K562 (cell line): ENCODE data around the gene DOCK4. TPM values are rescaled to one million over a fixed set of nuclear protein-coding genes. Genes with fewer than 3 reads are reported as not detected.

Source experiments
- ATAC-seq: fragments of 200-7000 bp; cut with Tn5 transposase; 3 replicates; pipeline ENCODE4 v1.9.1; 2020; ENCODE audit warnings: moderate library complexity
- BruUV-seq: library from RNA; stranded (reverse); fragments of 400-500 nt; replicated peaks from 2 replicates; lab custom pipeline; 2021; lab: Mats Ljungman, UMichigan
- CTCF ChIA-PET: fragments of 300-600 bp; formaldehyde crosslinking; extraction: SDS; loops from one replicate; lab custom pipeline; 2021; ENCODE audit warnings: low intra/inter-chr PET ratio; lab: Yijun Ruan, JAX
- POLR2A ChIA-PET: fragments of 300-600, 350-650 bp; sonication (Branson Sonifier 250); formaldehyde crosslinking; extraction: SDS; loops from one replicate; lab custom pipeline; 2021; ENCODE audit warnings: antibody characterized with exemption, inconsistent platforms; lab: Yijun Ruan, JAX
- DNase-seq, 4 experiments: peaks; one replicate each; pipeline versions ENCODE4 v3.0.0 to v3.0.0-alpha.2; 2011 to 2018; ENCODE audit warnings: low spot score in 3 of 4, mixed read lengths in 3 of 4; ENCODE audit errors: extremely low read depth in 1 of 4
- FAIRE-seq: peaks from 2 replicates; lab custom pipeline; 2011; peaks lifted over from hg19 to GRCh38; lab: Jason Lieb, UNC
- H2AFZ ChIP-seq: 2 replicates; pipeline ENCODE4 v1.6.0; 2011; ENCODE audit warnings: low read depth, low read length, control low read depth, inconsistent platforms
- H3K27ac ChIP-seq: fragments of 200-600 bp; 3 replicates; pipeline ENCODE4 v1.8.0; 2011; ENCODE audit warnings: low read depth, mild to moderate bottlenecking, control low read depth, inconsistent platforms, low read length, moderate library complexity, mixed read lengths; ENCODE audit errors: extremely low read depth
- H3K27me3 ChIP-seq, 2 experiments: fragments of 300-600 bp in 1 of 2; 2 replicates in 1 of 2; 3 replicates in 1 of 2; pipeline versions ENCODE4 v1.6.0 to v1.8.0; 2011; ENCODE audit warnings: inconsistent platforms in 2 of 2, low read length in 2 of 2, mild to moderate bottlenecking in 1 of 2, mixed read lengths in 1 of 2, moderate library complexity in 1 of 2; ENCODE audit not compliant: control insufficient read depth in 2 of 2, insufficient read depth in 2 of 2
- H3K36me3 ChIP-seq: fragments of 300-600 bp; 3 replicates; pipeline ENCODE4 v1.8.0; 2011; ENCODE audit warnings: mild to moderate bottlenecking, low read length, inconsistent platforms; ENCODE audit not compliant: control insufficient read depth, insufficient read depth
- H3K4me1 ChIP-seq, 2 experiments: fragments of 200-600 bp in 1 of 2; replicated peaks in 1 of 2; 2 replicates in 1 of 2; 3 replicates in 1 of 2; pipeline versions ENCODE4 v1.5.1 to v1.8.0; 2011; ENCODE audit warnings: inconsistent platforms in 2 of 2, low read length in 2 of 2, mild to moderate bottlenecking in 1 of 2, mixed read lengths in 1 of 2, moderate library complexity in 1 of 2; ENCODE audit not compliant: control insufficient read depth in 2 of 2, insufficient read depth in 2 of 2
- H3K4me2 ChIP-seq: 2 replicates; pipeline ENCODE4 v1.6.1; 2011; ENCODE audit warnings: low read length, control low read depth, inconsistent platforms, mixed read lengths; ENCODE audit not compliant: insufficient read depth
- H3K4me3 ChIP-seq: fragments of 200-600 bp; sonication (generic), shearing (Covaris generic); 2 replicates; pipeline ENCODE4 v1.5.1; 2016; ENCODE audit warnings: control low read depth, inconsistent platforms
- H3K79me2 ChIP-seq: fragments of 200-600 bp; 3 replicates; pipeline ENCODE4 v1.8.0; 2011; ENCODE audit warnings: low read length, inconsistent platforms; ENCODE audit not compliant: control insufficient read depth, insufficient read depth
- H3K9ac ChIP-seq, 2 experiments: 2 replicates each; pipeline versions ENCODE4 v1.6.0 to v1.6.1; 2011; ENCODE audit warnings: low read depth in 2 of 2, low read length in 2 of 2, control low read depth in 1 of 2, inconsistent platforms in 1 of 2, mild to moderate bottlenecking in 1 of 2, mixed read lengths in 1 of 2; ENCODE audit not compliant: insufficient read depth in 1 of 2
- H3K9me1 ChIP-seq: one replicate; pipeline ENCODE4 v1.6.0; 2011; ENCODE audit warnings: inconsistent platforms, mild to moderate bottlenecking, low read length, moderate library complexity; ENCODE audit not compliant: control insufficient read depth, insufficient read depth
- H3K9me3 ChIP-seq: replicated peaks from 2 replicates; pipeline ENCODE4 v1.5.1; 2011; ENCODE audit warnings: low read depth, low read length, inconsistent platforms; ENCODE audit not compliant: control insufficient read depth, insufficient read depth
- H4K20me1 ChIP-seq: replicated peaks from 2 replicates; pipeline ENCODE4 v1.6.1; 2011; ENCODE audit warnings: low read length, inconsistent platforms, mixed read lengths; ENCODE audit not compliant: control insufficient read depth, insufficient read depth
- BMI1 ChIP-seq: fragments of 150-350 bp; IDR thresholded peaks from 2 replicates; pipeline ENCODE4 v1.6.1; 2014; ENCODE audit warnings: low read length
- BRF1 ChIP-seq: IDR thresholded peaks from 3 replicates; pipeline ENCODE4 v1.6.1; 2011; ENCODE audit warnings: borderline replicate concordance, mild to moderate bottlenecking; ENCODE audit not compliant: insufficient read length; ENCODE audit errors: extremely low read depth
- CEBPZ ChIP-seq: fragments of 150-350 bp; IDR thresholded peaks from 2 replicates; pipeline ENCODE4 v1.6.1; 2014; ENCODE audit warnings: low read depth, mild to moderate bottlenecking, low read length, borderline replicate concordance
- NCOR1 ChIP-seq: fragments of 450-650 bp; IDR thresholded peaks from 2 replicates; pipeline ENCODE4 v1.6.1; 2016; ENCODE audit warnings: mild to moderate bottlenecking, moderate library complexity
- NELFE ChIP-seq: IDR thresholded peaks from 2 replicates; pipeline ENCODE4 v1.6.1; 2011; ENCODE audit warnings: mild to moderate bottlenecking; ENCODE audit not compliant: insufficient read depth, insufficient read length
- PCBP2 ChIP-seq: fragments of 200-400 bp; formaldehyde crosslinking; IDR thresholded peaks from 2 replicates; pipeline ENCODE4 v1.6.1; 2018; ENCODE audit warnings: low read length, low read depth, mild to moderate bottlenecking, moderate library complexity; ENCODE audit not compliant: poor library complexity, severe bottlenecking
- PRMT5 ChIP-seq: sonication (generic); formaldehyde crosslinking; IDR thresholded peaks from 2 replicates; pipeline ENCODE4 v1.5.0; 2020; ENCODE audit warnings: missing genetic modification reagents
- PTBP1 ChIP-seq: fragments of 200-400 bp; formaldehyde crosslinking; IDR thresholded peaks from 2 replicates; pipeline ENCODE4 v1.6.1; 2017; ENCODE audit warnings: low read depth, low read length
- SIN3B ChIP-seq: fragments of 450-650 bp; IDR thresholded peaks from 2 replicates; pipeline ENCODE4 v1.6.1; 2017; ENCODE audit warnings: low read depth, mild to moderate bottlenecking, moderate library complexity
- SNRNP70 ChIP-seq: fragments of 200-400 bp; formaldehyde crosslinking; optimal IDR thresholded peaks from 2 replicates; pipeline ENCODE3; 2017; ENCODE audit warnings: low read depth, low read length
- YBX1 ChIP-seq: fragments of 450-650 bp; IDR thresholded peaks from 2 replicates; pipeline ENCODE4 v1.7.1; 2016; ENCODE audit warnings: mild to moderate bottlenecking
- ZFPM2 ChIP-seq: fragments of 250-450 bp; sonication (Bioruptor Pico); IDR thresholded peaks from 2 replicates; pipeline ENCODE4 v1.5.1; 2022; ENCODE audit warnings: mild to moderate bottlenecking
- ZNF780A ChIP-seq: fragments of 250-450 bp; sonication (Bioruptor Pico); IDR thresholded peaks from 2 replicates; pipeline ENCODE4 v1.5.0; 2021; ENCODE audit warnings: mild to moderate bottlenecking
- WGBS: fragments of 100-300 bp; shearing (Covaris generic); methylation state at CpG from one replicate; pipeline ENCODE4 v1.1.6; 2016; ENCODE audit warnings: low coverage, mixed read lengths; ENCODE audit not compliant: insufficient coverage; ENCODE audit errors: missing lambda C conversion rate; 5-methylcytosine and 5-hydroxymethylcytosine counted together
- in situ Hi-C: fragments of 300-500 bp; cut with MboI; formaldehyde crosslinking; loops from 4 replicates; pipeline ENCODE4 v1.15.0; 2018; ENCODE audit warnings: inconsistent platforms, mixed read lengths
- intact Hi-C: fragments of 100-400 bp; cut with micrococcal nuclease; formaldehyde crosslinking; loops from 2 replicates; pipeline ENCODE4 v1.14.2; 2022
- polyA plus RNA-seq, 8 experiments: library from polyadenylated mRNA; depleted of rRNA in 4 of 8; stranded (reverse) in 5 of 8; unstranded in 3 of 8; fragments of >200 nt; fragmentation: Nextera tagmentation in 2 of 8; fragmentation: Illumina TruSeq in 1 of 8; extraction: Ambion mirVana in 2 of 8; extraction: Trizol in 1 of 8; gene quantifications; 2 replicates each; pipeline versions ENCODE4 v1.2.1 to v1.2.3, GENCODE V29; 2011 to 2014; ENCODE audit warnings: inconsistent platforms in 1 of 8, missing spikeins in 1 of 8
- total RNA-seq, 7 experiments: library from RNA; depleted of rRNA in 6 of 7; stranded (reverse); fragments of >200 nt in 6 of 7; fragmentation: Illumina TruSeq in 2 of 7; extraction: Trizol in 2 of 7; gene quantifications; 2 replicates each; pipeline versions ENCODE4 v1.2.1 to v1.2.3, GENCODE V29; 2011 to 2021; ENCODE audit warnings: low replicate concordance in 1 of 7
- TF ChIP-seq, protein P1 (sequence below): fragments of 200-800 bp; sonication (Bioruptor generic); IDR thresholded peaks from 2 replicates; pipeline ENCODE4 v1.6.1; 2017; ENCODE audit warnings: missing genetic modification characterization, missing compliant biosample characterization
- TF ChIP-seq, protein P2 (sequence below): fragments of 250-450 bp; sonication (Bioruptor Pico); IDR thresholded peaks from 2 replicates; pipeline ENCODE4 v1.9.0; 2021; ENCODE audit warnings: mild to moderate bottlenecking
- TF ChIP-seq, protein P3 (sequence below): fragments of 250-450 bp; sonication (Bioruptor Pico); IDR thresholded peaks from 2 replicates; pipeline ENCODE4 v1.5.0; 2021

Gene DOCK4
- total and polyA plus RNA-seq, 9 of the 15 experiments (the other 6 are each of a cell fraction or from before 2014, with no cell fraction given), result 0.42 to 5.7 (median 2.3) TPM

DNA sequence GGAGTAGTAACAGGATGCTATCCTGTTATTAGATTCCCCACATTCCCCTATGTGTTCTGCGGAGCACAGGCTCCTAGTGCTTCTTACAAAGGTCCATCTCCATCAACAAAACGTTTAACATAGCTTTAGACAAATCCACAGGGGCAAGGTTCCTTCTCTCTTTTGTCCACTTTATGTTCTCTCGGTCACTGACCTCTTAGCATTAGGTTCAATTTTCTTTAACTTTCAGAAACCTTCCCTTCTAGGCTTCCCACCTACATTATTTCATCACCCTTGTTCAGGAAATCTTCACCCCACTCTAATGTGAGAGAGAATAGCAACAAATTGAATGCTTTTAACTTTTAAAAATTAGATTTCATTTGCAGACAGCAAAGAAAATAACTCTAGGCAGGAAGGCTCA is 84.9 kb downstream of the DOCK4 start (continued):
- TF ChIP-seq CEBPZ (no peak), SIN3B (no peak)

DNA sequence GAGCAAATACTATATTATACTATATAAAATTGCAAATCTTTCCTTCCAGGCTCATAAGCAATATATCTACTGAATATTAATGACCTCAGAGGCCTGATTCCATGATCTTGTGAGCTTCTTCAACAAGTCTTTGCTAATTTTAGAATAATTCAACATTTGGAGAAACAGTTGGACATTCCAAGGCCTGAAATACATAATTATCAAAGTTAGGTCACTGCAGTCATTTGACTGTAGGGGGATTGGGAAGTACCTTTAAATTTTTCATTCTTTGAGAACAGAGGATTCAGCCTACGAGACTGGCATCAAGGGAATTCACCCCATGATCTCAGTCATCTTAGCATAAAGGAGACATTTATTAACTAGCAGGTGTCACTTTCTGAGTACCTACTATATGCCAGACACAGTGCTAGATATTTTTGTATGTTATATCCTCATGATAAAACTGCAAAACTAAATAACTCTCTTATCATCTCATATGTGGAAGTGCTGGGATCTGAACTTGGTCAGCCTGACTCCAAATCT is 85.4 kb downstream of the DOCK4 start:
- Histone ChIP-seq H3K9ac (no peak overlapping the region), H2AFZ (no peak overlapping the region), H3K9me3 (no peaks in the 10 kb centered on the region), H3K4me3 (no peak overlapping the region), H3K79me2 (no peaks in the 10 kb centered on the region), H3K9me1 (no peaks in the 10 kb centered on the region), H3K27ac (no peak overlapping the region), H3K27me3 (0 out of 5 replicates have a peak, but pooled peaks cover 0 to 2% of the 10 kb centered on the region in 2 experiments), H3K4me1 (no peaks in the 10 kb centered on the region), H3K4me2 (no peak overlapping the region), H4K20me1 (no peaks in the 10 kb centered on the region), H3K36me3 (no peaks in the 10 kb centered on the region)
- ChIA-PET CTCF (no interaction called here), POLR2A (no interaction called here)
- intact Hi-C loops (no loop called here), in situ Hi-C loops (no loop called here)
- ATAC-seq (no peak), DNase-seq (no peak), FAIRE-seq (no peak)
- BruUV-seq, result no TSS peak
- 0% methylated on average over 1 of the region's 1 CpG for WGBS
- TF ChIP-seq NELFE, result no peak
- TF ChIP-seq ZNF780A, result no peak
- TF ChIP-seq PTBP1, result no peak
- no peak for TF ChIP-seq YBX1
- TF ChIP-seq, protein P1, sequence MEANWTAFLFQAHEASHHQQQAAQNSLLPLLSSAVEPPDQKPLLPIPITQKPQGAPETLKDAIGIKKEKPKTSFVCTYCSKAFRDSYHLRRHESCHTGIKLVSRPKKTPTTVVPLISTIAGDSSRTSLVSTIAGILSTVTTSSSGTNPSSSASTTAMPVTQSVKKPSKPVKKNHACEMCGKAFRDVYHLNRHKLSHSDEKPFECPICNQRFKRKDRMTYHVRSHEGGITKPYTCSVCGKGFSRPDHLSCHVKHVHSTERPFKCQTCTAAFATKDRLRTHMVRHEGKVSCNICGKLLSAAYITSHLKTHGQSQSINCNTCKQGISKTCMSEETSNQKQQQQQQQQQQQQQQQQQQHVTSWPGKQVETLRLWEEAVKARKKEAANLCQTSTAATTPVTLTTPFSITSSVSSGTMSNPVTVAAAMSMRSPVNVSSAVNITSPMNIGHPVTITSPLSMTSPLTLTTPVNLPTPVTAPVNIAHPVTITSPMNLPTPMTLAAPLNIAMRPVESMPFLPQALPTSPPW (CRISPR knock-in tag), result no peak
- no peak for TF ChIP-seq SNRNP70
- no peak for TF ChIP-seq ZFPM2 (CRISPR knock-in tag)
- no peak for TF ChIP-seq NCOR1
- no peak for TF ChIP-seq BRF1
- TF ChIP-seq PCBP2, result no peak
- TF ChIP-seq, protein P2, sequence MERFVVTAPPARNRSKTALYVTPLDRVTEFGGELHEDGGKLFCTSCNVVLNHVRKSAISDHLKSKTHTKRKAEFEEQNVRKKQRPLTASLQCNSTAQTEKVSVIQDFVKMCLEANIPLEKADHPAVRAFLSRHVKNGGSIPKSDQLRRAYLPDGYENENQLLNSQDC (CRISPR knock-in tag), result no peak
- no peak for TF ChIP-seq BMI1
- TF ChIP-seq PRMT5 (CRISPR knock-in tag), result no peak
- TF ChIP-seq, protein P3, sequence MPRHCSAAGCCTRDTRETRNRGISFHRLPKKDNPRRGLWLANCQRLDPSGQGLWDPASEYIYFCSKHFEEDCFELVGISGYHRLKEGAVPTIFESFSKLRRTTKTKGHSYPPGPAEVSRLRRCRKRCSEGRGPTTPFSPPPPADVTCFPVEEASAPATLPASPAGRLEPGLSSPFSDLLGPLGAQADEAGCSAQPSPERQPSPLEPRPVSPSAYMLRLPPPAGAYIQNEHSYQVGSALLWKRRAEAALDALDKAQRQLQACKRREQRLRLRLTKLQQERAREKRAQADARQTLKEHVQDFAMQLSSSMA (CRISPR knock-in tag), result no peak
